GM19238 (cell line): ENCODE data around the gene CELA2B.

Experiments used
- DNase-seq: peaks from one replicate; pipeline ENCODE4 v3.0.0; 2011; ENCODE audit warnings: low spot score; ENCODE audit not compliant: insufficient read length

CELA2B gene

DNA sequence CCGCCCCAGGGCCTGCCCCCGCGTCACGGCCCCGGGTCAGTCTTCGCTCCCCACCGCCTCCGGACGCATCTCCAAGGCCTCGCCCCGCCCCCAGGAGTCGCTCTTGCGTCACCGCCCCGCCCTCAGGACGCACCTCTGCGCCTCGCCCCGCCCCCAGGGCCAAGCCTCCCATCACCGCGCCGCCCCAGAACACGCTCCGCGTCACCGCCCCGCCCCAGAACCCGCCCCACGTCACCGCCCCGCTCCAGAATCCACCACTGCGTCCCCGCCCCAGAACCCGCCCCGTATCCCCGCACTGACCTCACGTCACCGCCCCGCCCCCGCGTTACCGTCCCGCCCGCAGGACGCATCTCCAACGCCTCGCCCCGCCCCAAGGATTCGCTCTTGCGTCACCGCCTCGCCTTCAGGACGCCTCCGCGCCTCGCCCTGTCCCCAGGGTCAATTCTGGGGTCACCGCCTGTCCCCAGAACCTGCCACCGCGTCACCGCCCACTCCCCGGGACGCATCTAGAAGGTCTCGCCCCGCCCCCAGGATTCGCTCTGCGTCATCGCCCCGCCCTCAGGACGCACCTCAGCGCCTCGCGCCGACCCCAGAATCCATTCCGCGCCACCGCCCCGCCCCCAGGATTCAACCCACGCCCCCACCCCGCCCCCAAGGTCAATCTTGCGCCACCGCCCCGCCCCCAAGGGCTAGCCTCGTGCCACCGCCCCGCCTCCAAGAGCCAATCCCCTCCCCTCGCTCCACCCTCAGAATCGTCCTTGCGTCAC lies 48.6 kb downstream of the CELA2B start:
- peak; percentile 88 for DNase-seq

DNA sequence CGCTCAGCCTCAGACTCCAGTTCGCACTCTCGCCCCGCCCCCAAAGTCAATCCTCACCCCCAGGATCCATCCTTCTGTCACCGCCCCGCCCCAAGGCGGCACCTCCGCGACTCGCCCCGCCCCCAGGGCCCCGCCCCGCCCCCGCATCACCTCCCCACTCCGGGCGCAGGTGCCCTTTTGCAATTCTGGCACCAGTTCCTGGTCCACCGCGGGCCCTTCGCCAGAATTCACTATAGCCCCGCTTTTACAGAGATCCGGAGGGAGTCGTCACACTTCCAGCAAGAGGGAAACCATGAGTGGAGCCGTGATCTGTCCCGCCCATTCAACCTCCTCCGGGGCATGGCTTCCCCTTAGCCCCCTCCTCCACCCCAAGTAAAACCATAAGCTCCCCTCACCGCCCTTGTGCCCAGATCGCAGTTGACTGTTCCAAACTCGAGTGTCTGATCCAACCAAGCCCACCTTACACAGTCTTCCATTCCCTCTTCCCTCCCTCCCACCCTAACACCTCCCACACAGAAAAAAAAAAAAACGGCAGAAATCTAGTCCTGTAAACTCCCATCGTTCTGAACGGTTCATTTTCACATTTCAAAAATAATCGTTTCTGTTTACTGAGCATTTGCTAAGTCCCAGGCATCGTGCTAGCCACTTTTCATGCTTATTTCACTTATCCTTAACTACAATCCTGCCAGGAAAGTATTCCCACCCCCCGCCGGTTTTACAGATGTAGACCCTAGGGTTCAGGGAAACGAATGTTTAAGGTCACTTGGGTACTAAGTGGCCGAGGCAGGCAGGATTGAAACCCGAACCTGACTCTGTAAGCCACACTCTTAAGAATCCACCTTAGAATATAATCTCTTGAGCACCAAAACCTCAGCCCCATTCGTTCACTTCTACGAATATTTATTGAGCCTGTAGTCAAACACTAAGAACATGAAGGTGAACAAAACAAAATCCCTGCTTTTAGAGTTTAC lies 49.4 kb downstream of the CELA2B start:
- peak; percentile 73 for DNase-seq

GRCh38 chr1:15526021-15526489 lies 50.2 kb downstream of the CELA2B start:
- DNase-seq: no peak

GRCh38 chr1:15526490-15527339 lies 50.8 kb downstream of the CELA2B start, which contains the start of gene DNAJC16:
DNAJC16 (plus strand) TSS chr1:15526848; CDS start chr1:15529106, 2,258 bp downstream.
- peak; percentile 82 for DNase-seq

- DNase-seq: no peak
Observed at GRCh38 chr1:15531003-15531402, 55.1 kb downstream of the CELA2B start.

GRCh38 chr1:15531682-15532081 lies 55.8 kb downstream of the CELA2B start:
- DNase-seq: no peak

GRCh38 chr1:15538771-15539170 lies 62.9 kb downstream of the CELA2B start:
- no peak for DNase-seq

GRCh38 chr1:15540186-15540585 lies 64.3 kb downstream of the CELA2B start:
- DNase-seq: no peak
